Endothelial cell of umbilical vein (primary cell): ENCODE data around the gene SLC10A2. TPM values are rescaled to one million over a fixed set of nuclear protein-coding genes. Genes with fewer than 3 reads are reported as not detected.

Source experiments
- BruUV-seq: library from RNA; stranded (reverse); fragments of 400-500 nt; replicated peaks from 2 replicates; lab custom pipeline; 2021; lab: Mats Ljungman, UMichigan
- CTCF ChIA-PET: fragments of 300-600, 350-600 bp; sonication (Branson Sonifier 250); formaldehyde crosslinking; loops from one replicate; lab custom pipeline; 2021; ENCODE audit warnings: antibody characterized with exemption, inconsistent platforms; lab: Charles Lee
- POLR2A ChIA-PET: fragments of 300-600, 350-600 bp; sonication (Branson Sonifier 250); formaldehyde crosslinking; loops from one replicate; lab custom pipeline; 2021; ENCODE audit warnings: antibody characterized with exemption, inconsistent platforms; lab: Charles Lee
- DNase-seq: peaks from one replicate; pipeline ENCODE4 v3.0.0-alpha.2; 2011; ENCODE audit warnings: low read depth, low spot score
- FAIRE-seq: peaks from 2 replicates; lab custom pipeline; 2011; peaks lifted over from hg19 to GRCh38; lab: Jason Lieb, UNC
- H2AFZ ChIP-seq: 2 replicates; pipeline ENCODE4 v1.6.0; 2012; ENCODE audit warnings: low read depth, low read length, control low read depth, inconsistent platforms
- H3K27ac ChIP-seq: 2 replicates; pipeline ENCODE4 v1.5.1; 2011; ENCODE audit warnings: low read depth, mild to moderate bottlenecking, control low read depth, low read length, moderate library complexity; ENCODE audit not compliant: insufficient read depth
- H3K27me3 ChIP-seq, 2 experiments: 2 replicates each; pipeline versions ENCODE4 v1.6.0 to v1.6.1; 2011; ENCODE audit warnings: low read length in 2 of 2, mixed read lengths in 1 of 2; ENCODE audit not compliant: control insufficient read depth in 2 of 2, insufficient read depth in 2 of 2
- H3K36me3 ChIP-seq, 2 experiments: 2 replicates in 1 of 2; 3 replicates in 1 of 2; pipeline ENCODE4 v1.5.1; 2011; ENCODE audit warnings: low read length in 2 of 2, mild to moderate bottlenecking in 1 of 2, moderate library complexity in 1 of 2; ENCODE audit not compliant: control insufficient read depth in 2 of 2, insufficient read depth in 2 of 2; ENCODE audit errors: extremely low read depth in 1 of 2
- H3K4me1 ChIP-seq: 3 replicates; pipeline ENCODE4 v1.5.1; 2011; ENCODE audit warnings: mild to moderate bottlenecking, low read length; ENCODE audit not compliant: control insufficient read depth, insufficient read depth; ENCODE audit errors: extremely low read depth
- H3K4me2 ChIP-seq: 2 replicates; pipeline ENCODE4 v1.6.1; 2011; ENCODE audit warnings: low read length, control low read depth, mixed read lengths; ENCODE audit not compliant: insufficient read depth
- H3K4me3 ChIP-seq, 3 experiments: fragments of 200-600 bp in 1 of 3; sonication (generic), shearing (Covaris generic) in 1 of 3; replicated peaks in 1 of 3; 2 replicates each; pipeline ENCODE4 v1.5.1; 2011 to 2016; ENCODE audit warnings: control low read depth in 3 of 3, low read length in 3 of 3, mild to moderate bottlenecking in 2 of 3, inconsistent platforms in 1 of 3, low read depth in 1 of 3, moderate library complexity in 1 of 3; ENCODE audit not compliant: insufficient read depth in 1 of 3
- H3K79me2 ChIP-seq: 2 replicates; pipeline ENCODE4 v1.6.0; 2012; ENCODE audit warnings: low read length, inconsistent platforms; ENCODE audit not compliant: control insufficient read depth, insufficient read depth
- H3K9ac ChIP-seq: replicated peaks from 2 replicates; pipeline ENCODE3; 2011; ENCODE audit warnings: low read length, control low read depth; ENCODE audit not compliant: insufficient read depth; ENCODE audit errors: extremely low read depth
- H3K9me1 ChIP-seq: replicated peaks from 3 replicates; pipeline ENCODE4 v1.6.0; 2011; ENCODE audit warnings: mild to moderate bottlenecking, low read length; ENCODE audit not compliant: control insufficient read depth, insufficient read depth; ENCODE audit errors: extremely low read depth
- H3K9me3 ChIP-seq: replicated peaks from 2 replicates; pipeline ENCODE4 v1.5.1; 2012; ENCODE audit warnings: low read length, inconsistent platforms; ENCODE audit not compliant: control insufficient read depth, insufficient read depth
- H4K20me1 ChIP-seq: replicated peaks from 2 replicates; pipeline ENCODE3; 2011; ENCODE audit warnings: mild to moderate bottlenecking, low read length; ENCODE audit not compliant: control insufficient read depth, insufficient read depth; ENCODE audit errors: extremely low read depth
- CTCF ChIP-seq, 2 donors: IDR thresholded peaks; 1 replicate in 1 of 2; 2 replicates in 1 of 2; pipeline ENCODE4 v1.5.1; 2011; ENCODE audit warnings: low read length in 2 of 2, mild to moderate bottlenecking in 2 of 2, moderate library complexity in 2 of 2, control low read depth in 1 of 2, inconsistent platforms in 1 of 2, low read depth in 1 of 2; ENCODE audit not compliant: insufficient read depth in 1 of 2; ENCODE audit errors: extremely low read depth in 1 of 2
- EZH2 ChIP-seq: IDR thresholded peaks from 2 replicates; pipeline ENCODE4 v1.6.1; 2012; ENCODE audit warnings: borderline replicate concordance, low read depth, mild to moderate bottlenecking, moderate library complexity, low read length, inconsistent platforms; ENCODE audit not compliant: severe bottlenecking
- FOS ChIP-seq: IDR thresholded peaks from 2 replicates; pipeline ENCODE4 v1.6.1; 2011; ENCODE audit warnings: mild to moderate bottlenecking, low read length, moderate library complexity, borderline replicate concordance; ENCODE audit not compliant: insufficient read depth
- GATA2 ChIP-seq: IDR thresholded peaks from 2 replicates; pipeline ENCODE4 v1.7.0; 2011; ENCODE audit warnings: low read depth, mild to moderate bottlenecking, moderate library complexity, mixed read lengths, low read length; ENCODE audit not compliant: insufficient read length, insufficient read depth
- JUN ChIP-seq: IDR thresholded peaks from 2 replicates; pipeline ENCODE4 v1.6.1; 2011; ENCODE audit warnings: borderline replicate concordance, low read depth; ENCODE audit not compliant: insufficient read length, insufficient read depth
- POLR2A ChIP-seq: IDR thresholded peaks from 2 replicates; pipeline ENCODE4 v1.6.1; 2012; ENCODE audit warnings: low read depth, mild to moderate bottlenecking, control low read depth, low read length
- dilution Hi-C: fragments of 300-500 bp; cut with MboI; formaldehyde crosslinking; loops from one replicate; pipeline ENCODE4 v1.15.0; 2019; ENCODE audit warnings: low sequenced_read_pairs; ENCODE audit not compliant: extremely low pct_ligation_motif_present
- intact Hi-C: fragments of 100-400 bp; cut with micrococcal nuclease; formaldehyde crosslinking; loops from one replicate; pipeline ENCODE4 v1.10.0; 2022
- polyA plus RNA-seq, 4 experiments: library from polyadenylated mRNA; depleted of rRNA in 3 of 4; stranded (reverse) in 3 of 4; unstranded in 1 of 4; fragments of >200 nt; gene quantifications; 2 replicates each; pipeline versions ENCODE4 v1.2.1 to v1.2.3, GENCODE V29; 2011 to 2012; ENCODE audit warnings: missing spikeins in 1 of 4
- total RNA-seq: library from RNA; stranded (reverse); gene quantifications from 2 replicates; pipeline ENCODE4 v1.2.3, GENCODE V29; 2021

The SLC10A2 gene
- total and polyA plus RNA-seq, 2 donors (not counting 3 experiments of a cell fraction or from before 2014, with no cell fraction given) = not detected

- Histone ChIP-seq H3K4me2 (no peak overlapping the region), H3K79me2 (no peaks in the 10 kb centered on the region), H4K20me1 (no peaks in the 10 kb centered on the region), H3K36me3 (no peaks in the 10 kb centered on the region), H3K27me3 (no peaks in the 10 kb centered on the region), H3K9ac (no peak overlapping the region), H3K27ac (no peak overlapping the region), H2AFZ (no peak overlapping the region), H3K9me1 (no peaks in the 10 kb centered on the region), H3K4me1 (no peaks in the 10 kb centered on the region), H3K9me3 (no peaks in the 10 kb centered on the region), H3K4me3 (no peak overlapping the region)
- no peak for FAIRE-seq
- CTCF ChIA-PET = no interaction called here
- no peak for DNase-seq
- dilution Hi-C loops = no loop called here
- TF ChIP-seq EZH2 = no peak
- no peak for TF ChIP-seq GATA2
- no peak for TF ChIP-seq POLR2A
- no peak for TF ChIP-seq CTCF (IDR thresholded peaks at IDR 0.05; ENCODE audit: extremely low read depth in 1 of 2, insufficient read depth in 1 of 2, low read depth in 1 of 2, low read length in 2 of 2)
- TF ChIP-seq JUN = no peak
- TF ChIP-seq FOS = no peak
- no TSS peak for BruUV-seq
- POLR2A ChIA-PET = no interaction called here
- intact Hi-C loops = no loop called here
These were observed 33.6 kb upstream of the SLC10A2 start for GRCh38 chr13:103099722-103100293.
